HG02981 (cell line): ENCODE data around the gene ASIC1.

Experiments used
- ATAC-seq: cut with Tn5 transposase; IDR thresholded peaks from one replicate; pipeline ENCODE4 v1.9.1; 2021; ENCODE audit warnings: mild to moderate bottlenecking, moderate library complexity; ENCODE audit not compliant: unreplicated experiment

The ASIC1 gene

DNA sequence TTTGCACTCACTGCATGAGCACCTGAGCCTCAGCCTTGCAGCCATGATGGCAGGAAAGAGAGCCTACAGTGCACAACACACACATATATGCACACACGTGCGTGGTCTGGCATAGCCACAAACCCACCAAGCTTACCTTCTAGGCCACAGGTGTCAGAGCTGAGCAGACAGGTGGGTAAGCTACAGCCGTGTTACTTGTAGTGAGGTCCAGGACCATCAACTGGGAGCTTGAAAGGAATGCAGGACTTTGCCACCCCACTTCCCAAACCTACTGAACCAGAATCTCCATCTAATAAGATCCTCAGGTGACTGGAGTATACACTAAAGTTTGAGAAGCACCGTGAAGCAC is 2.7 kb downstream of the ASIC1 start:
- no peak for ATAC-seq

DNA sequence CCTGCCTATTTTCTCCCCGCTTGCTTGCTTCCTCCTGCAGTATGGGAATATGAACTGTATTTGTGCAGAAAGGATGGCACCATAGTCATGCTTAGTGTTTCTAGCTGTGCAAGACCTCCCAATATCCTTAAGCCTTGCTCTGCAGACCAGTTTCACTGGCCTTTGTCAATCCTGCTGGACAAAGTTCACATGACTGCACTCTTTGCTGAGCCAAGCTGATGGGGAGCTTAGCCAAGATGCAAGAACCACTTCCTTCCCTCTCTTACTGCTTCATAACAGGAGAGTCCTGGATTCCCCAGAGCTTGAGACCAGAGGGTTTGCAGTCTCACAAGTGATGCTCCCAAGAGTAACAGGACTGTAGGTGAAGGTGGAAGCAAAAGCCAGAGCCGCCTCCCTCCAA is 3.8 kb downstream of the ASIC1 start:
- ATAC-seq: no peak

DNA sequence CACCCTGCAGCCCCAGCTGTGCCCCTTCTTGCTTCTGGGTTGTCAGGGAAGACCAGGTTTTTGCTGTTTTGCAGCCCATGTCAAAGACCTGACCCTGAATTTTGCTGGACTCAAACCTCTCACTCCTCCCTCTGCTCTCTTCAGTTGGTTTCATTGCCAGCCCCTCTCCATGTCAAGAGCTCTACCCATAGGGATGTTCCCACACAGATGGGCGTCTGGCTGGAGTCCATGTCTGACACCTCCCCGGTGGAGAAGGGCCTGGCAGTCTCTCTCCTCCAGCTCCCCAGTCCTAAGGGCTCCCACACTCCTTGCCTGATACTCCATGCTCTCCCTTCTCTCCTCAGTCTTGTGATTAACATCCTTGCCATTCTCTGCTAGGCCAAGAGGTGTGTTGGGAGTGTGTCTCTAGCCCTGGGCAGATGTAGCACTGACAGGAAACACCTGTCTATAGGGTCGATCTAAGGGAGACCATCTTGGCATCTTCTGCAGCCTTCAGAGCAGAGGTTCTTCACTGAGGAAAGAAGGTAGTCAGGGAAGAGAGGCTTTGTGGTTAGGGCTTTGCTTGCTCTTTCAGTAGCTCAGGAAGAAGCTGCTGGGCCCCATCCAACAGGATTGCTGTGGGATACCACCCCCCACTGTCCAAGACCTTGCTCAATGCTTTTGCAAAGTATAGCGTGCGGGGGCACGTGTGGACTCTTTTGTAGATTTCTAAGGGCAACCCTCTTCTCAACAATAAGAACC is 4.7 kb downstream of the ASIC1 start:
- ATAC-seq: no peak

DNA sequence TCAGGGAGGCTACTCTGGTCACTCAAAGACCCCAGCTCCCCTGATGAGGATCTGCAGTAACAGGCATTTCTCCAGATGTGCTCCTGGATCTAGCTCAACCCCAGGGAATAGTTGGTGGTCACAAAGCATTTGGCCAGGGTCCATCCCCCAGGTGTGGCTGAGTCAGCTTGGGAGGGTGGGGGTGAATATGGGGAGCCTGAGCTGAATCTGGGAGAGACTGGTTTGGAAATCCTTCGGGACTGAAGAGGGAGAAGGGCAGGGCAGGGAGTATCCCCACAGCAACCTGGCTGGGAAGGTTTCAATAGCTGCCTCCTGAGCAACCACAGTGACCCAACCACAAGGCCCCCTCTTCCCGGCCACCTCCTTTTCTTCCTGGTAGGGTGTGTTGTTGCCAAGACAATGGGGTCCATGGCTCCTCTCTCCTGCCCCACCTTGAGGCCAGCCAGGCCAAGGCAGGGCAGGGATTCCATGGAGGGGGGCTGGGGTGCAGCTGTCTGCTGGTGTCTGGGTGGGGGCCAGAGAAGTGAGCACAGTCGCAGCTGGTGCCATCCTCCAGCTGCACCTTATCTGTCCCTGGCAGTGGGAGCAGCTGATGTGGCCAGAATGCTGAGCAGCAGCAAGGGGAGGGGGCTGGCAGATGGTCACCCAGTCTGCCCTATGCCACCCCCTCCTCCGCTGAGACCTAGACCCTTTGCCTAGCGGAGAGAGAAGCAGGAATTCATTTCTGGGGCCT is 5.5 kb downstream of the ASIC1 start:
- ATAC-seq: no peak

DNA sequence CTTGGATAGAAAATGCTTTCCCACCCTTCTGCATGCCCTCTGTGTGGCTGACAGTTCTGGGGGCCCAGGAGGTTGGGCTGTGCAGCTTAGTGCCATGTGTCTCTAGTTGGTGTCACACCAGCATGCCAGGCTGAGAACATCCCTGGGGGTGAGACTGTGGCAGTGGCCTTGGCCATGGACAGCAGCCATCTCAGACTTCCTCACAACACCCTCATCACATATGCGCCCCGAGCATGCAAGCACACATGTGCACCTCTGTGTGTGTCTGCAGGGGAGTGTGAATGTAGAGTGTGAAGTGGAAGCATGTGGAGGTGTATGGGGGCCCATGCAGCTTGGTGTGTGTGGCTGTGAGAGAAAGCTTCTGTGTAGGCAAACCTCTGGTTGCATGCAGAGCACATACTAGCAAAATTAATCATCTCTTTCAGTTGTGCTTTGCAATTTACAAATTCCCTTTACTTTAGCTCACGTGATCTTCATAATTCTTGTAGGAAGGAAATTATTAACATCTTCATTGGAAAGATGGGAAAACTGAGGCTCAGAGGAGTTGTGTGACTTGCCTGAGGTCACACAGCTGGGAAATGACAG is 8.4 kb downstream of the ASIC1 start:
- ATAC-seq: no peak

DNA sequence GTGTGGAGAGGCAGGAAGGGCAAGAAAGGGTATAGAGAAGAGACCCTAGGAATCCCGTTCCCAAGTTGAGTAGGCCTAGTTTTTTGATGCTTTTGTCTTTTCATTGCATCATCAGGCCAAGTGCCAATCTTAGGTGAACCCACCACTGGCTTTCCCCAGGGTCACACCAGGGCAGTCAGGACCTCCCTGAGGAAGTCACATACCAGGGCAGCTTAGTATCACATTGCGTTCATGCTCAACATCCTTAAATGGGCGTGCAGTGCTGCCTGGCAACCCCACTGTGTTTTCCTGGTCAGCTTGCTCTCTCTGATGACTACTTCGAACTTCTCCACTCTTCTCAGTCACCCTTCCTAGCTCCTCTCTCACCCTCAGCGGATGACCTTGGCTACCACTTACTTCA is 9.0 kb downstream of the ASIC1 start:
- ATAC-seq: no peak

DNA sequence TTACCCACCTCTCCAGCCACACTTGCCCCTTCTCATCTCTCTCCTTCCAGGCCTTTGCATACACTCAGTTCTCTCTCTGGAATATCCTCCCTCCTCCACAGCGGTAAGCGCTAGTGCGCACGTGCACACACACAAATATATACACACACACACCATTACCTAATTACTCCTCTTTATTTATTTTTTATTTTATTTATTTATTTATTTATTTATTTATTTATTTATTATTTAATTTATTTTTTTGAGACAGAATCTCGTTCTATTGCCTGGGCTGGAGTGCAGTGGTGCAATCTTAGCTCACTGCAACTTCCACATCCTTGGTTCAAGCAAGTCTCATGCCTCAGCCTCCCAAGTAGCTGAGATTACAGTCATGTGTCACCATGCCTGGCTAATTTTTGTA is 11.7 kb downstream of the ASIC1 start:
- ATAC-seq: no peak

DNA sequence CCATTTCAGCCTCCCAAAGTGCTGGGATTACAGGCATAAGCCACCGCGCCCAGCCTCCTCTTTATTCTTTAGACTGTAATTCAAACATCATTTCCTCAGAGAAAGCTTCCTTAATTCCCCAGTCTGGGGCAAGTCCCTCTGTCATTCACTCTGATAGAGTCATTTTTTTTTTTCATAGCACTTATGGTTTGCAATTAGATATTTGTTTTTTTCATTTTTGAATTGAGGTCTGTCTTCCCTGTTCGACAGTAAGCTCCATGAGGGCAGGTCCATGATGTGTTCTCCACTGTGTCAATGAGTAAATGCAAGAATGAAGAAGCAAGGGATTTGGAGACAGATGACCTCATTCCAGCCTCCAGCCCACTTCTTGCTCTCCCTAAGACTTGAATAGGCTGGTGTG is 12.1 kb downstream of the ASIC1 start:
- no peak for ATAC-seq

DNA sequence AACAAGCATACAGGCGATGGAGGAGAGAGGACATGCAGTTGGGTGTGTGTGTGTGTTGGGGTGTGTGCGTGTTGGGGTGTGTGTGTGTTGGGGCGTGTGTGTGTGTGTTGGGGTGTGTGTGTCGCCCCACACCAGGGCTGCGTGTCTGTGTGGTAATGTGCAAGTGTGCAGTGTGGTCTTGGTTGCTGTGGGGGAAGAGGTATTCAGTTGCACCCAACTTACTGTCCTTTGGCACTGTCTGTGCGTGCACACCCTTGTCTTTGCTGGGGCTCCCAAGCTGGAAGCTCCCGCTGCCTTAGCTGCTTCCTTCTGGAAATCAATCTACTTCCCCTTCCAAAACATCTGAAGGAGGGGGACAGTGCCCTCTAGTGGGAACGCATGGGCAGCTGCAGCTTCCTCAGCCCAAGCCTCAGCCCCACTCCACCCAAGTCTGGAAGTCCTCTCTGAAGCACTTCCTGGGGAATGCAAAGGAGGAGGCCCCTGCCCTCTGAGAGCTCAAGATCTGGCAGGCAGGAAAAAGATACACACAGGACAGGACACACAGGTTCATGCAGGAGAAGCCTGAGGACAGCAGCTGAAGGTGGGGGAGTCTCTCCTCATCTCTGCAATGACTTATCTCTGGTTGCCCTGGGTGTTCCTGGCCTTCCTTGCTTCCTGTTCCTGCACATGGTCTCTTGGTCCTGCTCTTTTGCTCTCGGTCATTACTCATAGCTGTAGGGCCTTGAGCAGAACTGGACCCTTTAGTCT is 13.1 kb downstream of the ASIC1 start:
- ATAC-seq: no peak

DNA sequence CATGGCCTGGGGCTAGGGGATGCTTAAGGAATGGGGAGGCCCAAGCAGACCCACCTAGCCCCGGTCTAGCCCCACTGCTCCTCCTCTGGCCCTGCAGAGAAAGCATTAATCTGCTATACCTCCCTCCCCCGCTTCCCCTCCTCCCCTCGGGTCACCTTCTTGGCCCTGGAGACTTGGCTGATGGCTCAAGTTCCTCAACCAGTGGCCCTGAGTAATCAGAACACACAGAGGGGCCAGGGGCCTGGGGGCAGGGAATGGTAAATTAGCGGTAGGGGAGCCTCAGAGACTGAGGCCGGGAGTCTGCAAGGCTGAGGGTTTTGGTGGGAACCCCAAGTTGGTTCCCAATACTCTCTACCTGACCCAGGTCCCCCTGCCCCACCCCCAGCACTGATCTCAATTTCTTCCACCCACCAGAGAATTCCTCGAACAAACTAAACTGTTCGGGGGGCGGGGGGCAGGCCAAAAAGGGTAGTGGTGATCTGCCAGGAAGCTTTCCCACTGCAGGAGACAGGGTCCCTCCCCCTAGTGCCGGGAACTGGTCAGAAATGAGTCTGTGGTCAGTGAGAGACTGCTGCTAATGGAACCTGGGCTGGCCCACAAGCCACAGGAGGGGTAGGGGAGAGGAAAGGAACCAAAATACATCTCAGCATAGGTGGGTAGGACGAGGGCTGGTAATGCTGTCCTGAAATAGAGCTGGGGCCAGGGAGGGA is 15.0 kb downstream of the ASIC1 start:
- ATAC-seq: no peak

DNA sequence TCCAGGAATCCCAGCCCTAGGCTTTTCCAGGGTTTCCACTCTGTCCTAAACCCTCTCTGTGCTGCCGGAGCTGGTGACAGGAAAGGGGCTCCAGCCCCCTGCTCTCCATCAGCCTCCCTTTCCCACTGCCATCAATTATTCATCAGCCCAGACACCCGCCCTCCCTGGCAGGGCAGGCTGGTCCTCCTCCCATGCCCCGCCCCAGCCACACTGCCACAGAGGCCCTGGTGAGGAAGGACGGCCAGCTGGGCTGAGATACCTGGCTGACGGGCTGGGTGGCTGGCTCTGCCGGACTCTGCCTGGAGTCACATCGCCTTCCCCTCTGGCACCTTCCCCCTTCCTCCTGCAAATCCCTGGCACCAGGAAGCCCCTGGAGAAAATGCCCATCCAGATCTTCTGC is 15.8 kb downstream of the ASIC1 start:
- ATAC-seq: no peak

DNA sequence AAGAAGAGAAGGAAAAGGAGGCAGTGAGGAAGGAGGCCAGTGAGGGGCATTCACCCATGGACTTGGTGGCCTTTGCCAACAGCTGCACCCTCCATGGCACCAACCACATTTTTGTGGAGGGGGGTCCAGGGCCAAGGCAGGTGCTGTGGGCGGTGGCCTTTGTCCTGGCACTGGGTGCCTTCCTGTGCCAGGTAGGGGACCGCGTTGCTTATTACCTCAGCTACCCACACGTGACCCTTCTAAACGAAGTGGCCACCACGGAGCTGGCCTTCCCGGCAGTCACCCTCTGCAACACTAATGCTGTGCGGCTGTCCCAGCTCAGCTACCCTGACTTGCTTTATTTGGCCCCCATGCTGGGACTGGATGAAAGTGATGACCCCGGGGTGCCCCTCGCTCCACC is 16.3 kb downstream of the ASIC1 start:
- no peak for ATAC-seq

DNA sequence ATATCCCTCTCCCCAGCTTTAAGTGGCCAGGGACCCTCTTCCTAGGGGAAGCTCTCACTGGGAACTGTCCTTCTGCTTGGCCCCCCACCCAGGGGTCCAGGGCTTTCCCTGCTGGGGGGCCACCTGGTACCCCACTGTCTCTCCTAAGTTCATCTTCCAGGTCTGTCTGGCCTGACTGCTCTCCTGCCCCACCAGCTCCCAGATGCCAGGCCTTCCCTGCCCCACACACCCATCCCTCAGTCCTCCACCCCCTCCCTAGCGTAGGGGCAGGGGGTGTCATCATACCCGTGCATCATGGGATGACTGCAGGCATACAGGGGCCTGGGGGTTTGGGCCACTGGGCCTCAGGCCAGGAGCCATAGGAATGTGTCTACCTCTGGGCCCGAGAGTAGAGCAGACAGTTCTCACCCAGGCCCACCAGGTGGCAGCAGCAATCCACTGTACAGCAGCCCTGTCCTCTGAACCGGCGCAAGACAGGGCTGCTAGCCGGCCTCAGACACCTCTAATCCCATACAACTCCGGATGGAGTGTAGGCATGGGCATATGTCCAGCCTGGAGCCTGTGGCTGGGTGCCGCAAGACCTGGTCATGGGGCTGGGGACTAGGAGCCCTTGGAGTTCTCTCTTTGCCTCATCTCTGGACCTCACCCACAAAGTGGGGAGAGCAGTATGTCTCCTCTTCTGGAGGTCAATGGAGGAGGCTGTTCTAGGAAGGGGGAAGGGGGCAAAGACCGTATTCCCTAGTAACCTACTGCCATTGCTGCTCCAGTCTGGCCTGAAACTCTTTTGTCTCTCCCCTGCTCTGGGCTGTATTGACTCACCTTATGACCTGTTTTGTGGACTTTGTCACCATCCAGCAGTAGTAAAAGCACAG is 17.8 kb downstream of the ASIC1 start:
- peak; percentile 88 for ATAC-seq

DNA sequence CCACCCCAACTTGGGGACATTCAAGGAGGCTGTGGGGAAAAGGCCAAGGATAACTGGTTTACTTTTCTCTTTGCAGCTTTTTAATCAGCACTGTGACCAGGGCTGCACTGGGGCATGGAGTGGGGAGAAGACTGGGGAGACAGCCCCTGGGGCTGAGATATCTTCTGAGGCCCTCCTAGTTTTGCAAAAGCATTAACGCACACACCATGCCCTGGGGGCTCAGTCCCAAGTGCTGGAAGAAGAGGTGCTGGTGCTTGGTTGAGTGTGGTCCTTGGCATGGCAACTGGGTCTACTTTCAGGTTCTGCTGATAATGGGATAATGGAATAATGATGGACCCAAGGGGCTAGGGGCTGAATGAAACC is 18.4 kb downstream of the ASIC1 start:
- ATAC-seq: no peak

DNA sequence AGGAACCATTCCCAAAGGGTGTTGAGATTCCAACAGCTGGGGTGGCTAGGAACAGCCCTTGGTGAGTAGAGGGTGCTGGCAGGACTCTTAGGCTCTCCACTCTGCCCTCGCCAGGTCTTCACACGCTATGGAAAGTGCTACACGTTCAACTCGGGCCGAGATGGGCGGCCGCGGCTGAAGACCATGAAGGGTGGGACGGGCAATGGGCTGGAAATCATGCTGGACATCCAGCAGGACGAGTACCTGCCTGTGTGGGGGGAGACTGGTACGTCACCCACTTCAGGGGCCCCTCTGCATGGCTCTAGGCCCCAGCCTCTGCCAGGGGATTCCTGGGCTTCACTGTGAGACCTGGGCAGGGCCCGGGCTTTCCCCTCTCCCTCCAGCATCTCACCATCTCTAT is 19.7 kb downstream of the ASIC1 start:
- no peak for ATAC-seq

DNA sequence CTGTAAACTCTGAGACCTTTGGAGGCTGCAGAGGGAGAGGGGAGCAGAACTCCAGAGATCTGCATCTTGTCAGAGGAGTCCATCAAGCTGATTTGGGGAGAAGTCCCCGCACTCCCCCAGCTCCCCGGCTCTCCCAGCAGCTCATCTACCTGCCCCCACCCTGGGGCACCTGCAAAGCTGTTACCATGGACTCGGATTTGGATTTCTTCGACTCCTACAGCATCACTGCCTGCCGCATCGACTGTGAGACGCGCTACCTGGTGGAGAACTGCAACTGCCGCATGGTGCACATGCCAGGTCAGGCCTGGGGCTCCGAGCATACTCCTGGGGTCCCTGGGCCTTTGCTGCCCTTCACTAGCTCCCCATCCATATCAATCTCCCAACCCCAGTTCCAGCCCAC is 20.9 kb downstream of the ASIC1 start:
- ATAC-seq: no peak

DNA sequence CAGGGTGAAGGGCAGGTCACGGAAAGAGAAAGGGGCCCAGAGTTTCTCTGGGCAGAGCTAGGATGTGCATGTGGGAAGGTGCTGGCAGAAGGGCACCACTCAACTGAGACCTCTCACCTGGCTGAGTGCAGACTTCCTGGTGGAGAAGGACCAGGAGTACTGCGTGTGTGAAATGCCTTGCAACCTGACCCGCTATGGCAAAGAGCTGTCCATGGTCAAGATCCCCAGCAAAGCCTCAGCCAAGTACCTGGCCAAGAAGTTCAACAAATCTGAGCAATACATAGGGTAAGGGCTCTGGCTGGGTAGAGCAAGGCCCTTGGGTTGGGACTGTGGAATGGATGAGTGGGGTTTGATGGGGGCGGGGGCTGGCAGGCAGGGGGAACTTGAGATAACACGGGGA is 22.4 kb downstream of the ASIC1 start:
- no peak for ATAC-seq

DNA sequence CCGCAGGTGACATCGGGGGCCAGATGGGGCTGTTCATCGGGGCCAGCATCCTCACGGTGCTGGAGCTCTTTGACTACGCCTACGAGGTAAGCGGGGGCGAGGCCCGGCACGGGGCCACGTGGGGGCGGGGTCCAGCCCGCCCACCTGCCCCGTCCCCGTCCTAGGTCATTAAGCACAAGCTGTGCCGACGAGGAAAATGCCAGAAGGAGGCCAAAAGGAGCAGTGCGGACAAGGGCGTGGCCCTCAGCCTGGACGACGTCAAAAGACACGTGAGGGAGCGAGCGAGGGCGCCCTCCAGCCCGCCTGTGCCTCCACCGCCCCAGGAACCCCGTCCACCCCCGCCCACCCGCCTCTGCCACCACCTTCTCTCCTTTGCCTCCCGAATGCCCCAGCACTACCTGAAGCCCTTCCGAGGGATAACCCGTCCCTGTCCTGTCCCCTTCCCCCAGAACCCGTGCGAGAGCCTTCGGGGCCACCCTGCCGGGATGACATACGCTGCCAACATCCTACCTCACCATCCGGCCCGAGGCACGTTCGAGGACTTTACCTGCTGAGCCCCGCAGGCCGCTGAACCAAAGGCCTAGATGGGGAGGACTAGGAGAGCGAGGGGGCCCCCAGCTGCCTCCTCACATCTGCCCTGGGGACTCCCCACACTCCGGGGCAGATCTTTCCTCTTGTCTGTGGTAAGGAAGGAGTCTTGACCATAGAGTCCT is 23.9 kb downstream of the ASIC1 start:
- ATAC-seq: no peak

DNA sequence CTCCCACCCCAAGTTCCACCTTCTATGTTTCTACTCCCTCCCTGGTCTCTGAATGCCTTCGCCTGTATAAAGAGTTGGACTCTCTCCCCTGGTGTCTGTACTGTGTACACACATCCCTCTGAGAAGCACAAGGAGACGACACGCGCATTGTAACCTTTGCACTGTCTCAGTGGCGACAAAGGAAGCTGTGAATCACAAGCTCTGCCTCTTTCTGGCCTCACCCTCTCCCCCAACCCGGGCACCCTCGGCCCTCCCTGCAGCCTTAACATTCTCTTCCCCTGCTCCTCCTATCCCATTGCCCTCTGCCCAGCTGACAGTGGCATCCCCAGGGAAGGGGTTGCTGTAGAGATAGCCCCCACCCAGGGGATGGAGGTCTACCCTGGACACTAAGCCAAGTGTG is 25.2 kb downstream of the ASIC1 start:
- no peak for ATAC-seq

DNA sequence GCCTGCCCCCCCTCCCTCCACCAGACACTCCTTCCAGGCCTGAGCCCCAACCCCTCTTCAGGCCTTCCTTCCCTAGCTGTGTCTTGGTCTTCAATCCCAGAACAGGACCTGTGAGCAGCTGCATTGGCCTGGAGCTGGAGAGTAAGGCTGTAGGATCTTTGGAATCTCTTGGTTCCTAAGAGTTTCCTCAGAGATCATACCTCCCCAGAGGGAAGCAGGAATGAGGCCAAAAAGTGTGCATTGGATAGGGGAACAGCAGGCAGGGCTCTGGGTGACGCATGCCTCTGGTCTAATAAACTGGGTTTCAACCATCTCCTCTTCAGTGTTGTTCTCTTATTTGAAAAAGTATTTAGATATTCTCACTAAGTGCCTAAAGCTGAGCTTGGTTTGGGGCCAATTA is 25.9 kb downstream of the ASIC1 start:
- no peak for ATAC-seq
